PC-9 (cell line): Measurements from ENCODE around the gene SLC6A20. TPM values are rescaled to one million over a fixed set of nuclear protein-coding genes. Genes with fewer than 3 reads are reported as not detected.

Source experiments
- BruUV-seq: library from RNA; stranded (reverse); fragments of 400-500 nt; replicated peaks from 2 replicates; lab custom pipeline; 2021; lab: Mats Ljungman, UMichigan
- CTCF ChIA-PET: fragments of 300-600 bp; sonication (Branson Sonifier 250); formaldehyde crosslinking; loops from one replicate; lab custom pipeline; 2022; ENCODE audit warnings: antibody characterized with exemption; lab: Charles Lee
- POLR2A ChIA-PET: fragments of 300-600 bp; sonication (Branson Sonifier 250); formaldehyde crosslinking; loops from one replicate; lab custom pipeline; 2022; ENCODE audit warnings: antibody characterized with exemption; ENCODE audit not compliant: unreplicated experiment; lab: Charles Lee
- DNase-seq, 2 experiments: peaks; one replicate each; pipeline versions ENCODE4 v3.0.0 to v3.0.0-alpha.2; 2015 to 2022; ENCODE audit warnings: mixed read lengths in 1 of 2
- H2AFZ ChIP-seq: fragments of 200-600 bp; sonication (generic); 2 replicates; pipeline ENCODE4 v1.8.1; 2017; ENCODE audit warnings: antibody characterized with exemption
- H3F3A ChIP-seq: fragments of 200-600 bp; sonication (generic); 2 replicates; pipeline ENCODE4 v1.8.1; 2017; ENCODE audit warnings: antibody characterized with exemption, mild to moderate bottlenecking, low read depth; ENCODE audit not compliant: insufficient read depth
- H3K27ac ChIP-seq: fragments of 200-600 bp; sonication (generic); 2 replicates; pipeline ENCODE4 v1.6.1; 2016; ENCODE audit warnings: mixed run types
- H3K27me3 ChIP-seq: fragments of 200-600 bp; sonication (generic); 2 replicates; pipeline ENCODE4 v1.6.1; 2016; ENCODE audit warnings: low read depth, mixed run types; ENCODE audit not compliant: insufficient read depth
- H3K36me3 ChIP-seq: fragments of 200-600 bp; sonication (generic); 2 replicates; pipeline ENCODE4 v1.6.1; 2016; ENCODE audit warnings: low read depth, mixed run types
- H3K4me1 ChIP-seq: fragments of 200-600 bp; sonication (generic); replicated peaks from 2 replicates; pipeline ENCODE4 v1.6.1; 2016; ENCODE audit warnings: mixed run types; ENCODE audit not compliant: insufficient read depth
- H3K4me2 ChIP-seq: fragments of 200-600 bp; sonication (generic); 2 replicates; pipeline ENCODE4 v1.6.1; 2017; ENCODE audit warnings: mixed run types
- H3K4me3 ChIP-seq: fragments of 200-600 bp; sonication (generic); 2 replicates; pipeline ENCODE4 v1.6.1; 2016; ENCODE audit warnings: mixed run types
- H3K79me2 ChIP-seq: fragments of 200-600 bp; sonication (generic); 2 replicates; pipeline ENCODE4 v1.6.1; 2017; ENCODE audit warnings: low read depth, mixed run types
- H3K9me2 ChIP-seq: fragments of 200-600 bp; sonication (generic); 2 replicates; pipeline ENCODE4 v1.8.1; 2017; ENCODE audit warnings: mild to moderate bottlenecking; ENCODE audit not compliant: insufficient read depth
- H3K9me3 ChIP-seq: fragments of 200-600 bp; sonication (generic); 2 replicates; pipeline ENCODE4 v1.8.1; 2016; ENCODE audit warnings: low read depth; ENCODE audit not compliant: insufficient read depth
- H4K20me1 ChIP-seq: fragments of 200-600 bp; sonication (generic); 2 replicates; pipeline ENCODE4 v1.8.1; 2017; ENCODE audit not compliant: insufficient read depth
- CTCF ChIP-seq: fragments of 200-600 bp; sonication (generic); conservative IDR thresholded peaks from 2 replicates; pipeline ENCODE4 v1.6.1; 2017; ENCODE audit warnings: mixed run types, antibody characterized with exemption, mild to moderate bottlenecking, moderate library complexity
- EZH2 ChIP-seq: fragments of 200-600 bp; sonication (generic); IDR thresholded peaks from 2 replicates; pipeline ENCODE4 v1.8.0; 2017; ENCODE audit warnings: antibody characterized with exemption, low read depth
- intact Hi-C: fragments of 100-400 bp; cut with micrococcal nuclease; formaldehyde crosslinking; loops from one replicate; pipeline ENCODE4 v1.10.0; 2022; ENCODE audit not compliant: unreplicated experiment
- total RNA-seq: library from RNA; stranded (reverse); gene quantifications from 2 replicates; pipeline ENCODE4 v1.2.3, GENCODE V29; 2021

The SLC6A20 gene
- total RNA-seq, 1 experiment from 2014 or later: not detected

- Histone ChIP-seq H3K27me3 (no peaks in the 10 kb centered on the region), H3K4me1 (peaks cover 8% of the 10 kb centered on the region; the same call in 1 of the 2 replicates), H3K4me2 (no peak overlapping the region), H2AFZ (no peak overlapping the region), H3K9me2 (no peaks in the 10 kb centered on the region), H3K79me2 (no peaks in the 10 kb centered on the region), H3F3A (peaks cover 7% of the 10 kb centered on the region; the same call in 1 of the 2 replicates), H3K9me3 (no peaks in the 10 kb centered on the region), H3K36me3 (no peaks in the 10 kb centered on the region), H3K27ac (no peak overlapping the region), H3K4me3 (no peak overlapping the region), H4K20me1 (no peaks in the 10 kb centered on the region)
- TF ChIP-seq CTCF (no peak), EZH2 (no peak)
- ChIA-PET CTCF (no interaction called here), POLR2A (no interaction called here)
- BruUV-seq: no TSS peak
- no peak for DNase-seq
- intact Hi-C loops: no loop called here
Measured at GRCh38 chr3:45790596-45790995, 5.7 kb downstream of the SLC6A20 start.

- Histone ChIP-seq H3K4me2 (no peak overlapping the region), H3K79me2 (no peaks in the 10 kb centered on the region), H3K27me3 (no peaks in the 10 kb centered on the region), H3K9me3 (no peaks in the 10 kb centered on the region), H3K27ac (no peak overlapping the region), H3K4me1 (peaks cover 8% of the 10 kb centered on the region; the same call in 1 of the 2 replicates), H3K9me2 (no peaks in the 10 kb centered on the region), H3K4me3 (no peak overlapping the region), H4K20me1 (no peaks in the 10 kb centered on the region), H2AFZ (no peak overlapping the region), H3F3A (peaks cover 7% of the 10 kb centered on the region; the same call in 1 of the 2 replicates), H3K36me3 (no peaks in the 10 kb centered on the region)
- intact Hi-C loops: no loop called here
- BruUV-seq: no TSS peak
- CTCF ChIA-PET: no interaction called here
- TF ChIP-seq CTCF (no peak), EZH2 (no peak)
- POLR2A ChIA-PET: no interaction called here
- DNase-seq: no peak
Measured at GRCh38 chr3:45789235-45789812, 7.0 kb downstream of the SLC6A20 start.

- Histone ChIP-seq H3K4me3 (no peak overlapping the region), H4K20me1 (no peaks in the 10 kb centered on the region), H3K4me1 (no peaks in the 10 kb centered on the region), H3K27ac (no peak overlapping the region), H3K4me2 (no peak overlapping the region), H3K79me2 (no peaks in the 10 kb centered on the region), H3K27me3 (no peaks in the 10 kb centered on the region), H3F3A (no peaks in the 10 kb centered on the region), H3K9me2 (no peaks in the 10 kb centered on the region), H2AFZ (no peak overlapping the region), H3K36me3 (no peaks in the 10 kb centered on the region), H3K9me3 (no peaks in the 10 kb centered on the region)
- TF ChIP-seq CTCF: no peak
- no peak for TF ChIP-seq EZH2
- CTCF ChIA-PET: no interaction called here
- no TSS peak for BruUV-seq
- DNase-seq: no peak
- intact Hi-C loops: no loop called here
- POLR2A ChIA-PET: no interaction called here
Measured at GRCh38 chr3:45787551-45787950, 8.8 kb downstream of the SLC6A20 start.
